HepG2 (cell line): ENCODE data around the gene SUCLA2. TPM values are rescaled to one million over a fixed set of nuclear protein-coding genes. Genes with fewer than 3 reads are reported as not detected.

ENCODE experiments used
- ATAC-seq: fragments of 200-7000 bp; cut with Tn5 transposase; 3 replicates; pipeline ENCODE4 v1.9.1; 2020; ENCODE audit warnings: mild to moderate bottlenecking, moderate library complexity
- BruUV-seq: library from RNA; stranded (reverse); fragments of 400-500 nt; replicated peaks from 2 replicates; lab custom pipeline; 2021; lab: Mats Ljungman, UMichigan
- CTCF ChIA-PET: fragments of 300-600 bp; formaldehyde crosslinking; extraction: SDS; loops from one replicate; lab custom pipeline; 2021; ENCODE audit warnings: low total read pairs, inconsistent platforms, low intra/inter-chr PET ratio; lab: Yijun Ruan, JAX
- POLR2A ChIA-PET: fragments of 350-600 bp; sonication (Branson Sonifier 250); formaldehyde crosslinking; loops from one replicate; lab custom pipeline; 2020; ENCODE audit warnings: antibody characterized with exemption, inconsistent platforms; lab: Yijun Ruan, JAX
- DNase-seq: peaks from one replicate; pipeline ENCODE4 v3.0.0-alpha.2; 2015; ENCODE audit warnings: low spot score
- FAIRE-seq: peaks from 3 replicates; lab custom pipeline; 2011; peaks lifted over from hg19 to GRCh38; lab: Jason Lieb, UNC
- H2AFZ ChIP-seq: one replicate; pipeline ENCODE4 v1.6.1; 2011; ENCODE audit warnings: low read length, inconsistent platforms
- H3K27ac ChIP-seq: fragments of 300-600 bp; 3 replicates; pipeline ENCODE4 v1.8.0; 2011; ENCODE audit warnings: mixed run types, mild to moderate bottlenecking, mixed read lengths, low read length, inconsistent platforms; ENCODE audit not compliant: insufficient read depth; ENCODE audit errors: extremely low read length
- H3K27me3 ChIP-seq, 2 experiments: fragments of 200-600 bp in 1 of 2; 2 replicates in 1 of 2; 3 replicates in 1 of 2; pipeline versions ENCODE4 v1.6.0 to v1.8.0; 2011; ENCODE audit warnings: low read length in 2 of 2, mild to moderate bottlenecking in 2 of 2, moderate library complexity in 2 of 2, inconsistent platforms in 1 of 2; ENCODE audit not compliant: insufficient read depth in 2 of 2, control insufficient read depth in 1 of 2
- H3K36me3 ChIP-seq, 2 experiments: fragments of 200-600 bp in 1 of 2; replicated peaks in 1 of 2; 2 replicates in 1 of 2; 3 replicates in 1 of 2; pipeline versions ENCODE4 v1.5.1 to v1.8.0; 2011; ENCODE audit warnings: low read length in 2 of 2, inconsistent platforms in 1 of 2; ENCODE audit not compliant: insufficient read depth in 2 of 2, control insufficient read depth in 1 of 2
- H3K4me1 ChIP-seq: 2 replicates; pipeline ENCODE4 v1.5.1; 2012; ENCODE audit warnings: low read length, inconsistent platforms; ENCODE audit not compliant: insufficient read depth
- H3K4me2 ChIP-seq: 2 replicates; pipeline ENCODE4 v1.6.0; 2011; ENCODE audit warnings: low read depth, low read length, inconsistent platforms
- H3K4me3 ChIP-seq, 3 experiments: fragments of 200-600 bp in 1 of 3; sonication (generic), shearing (Covaris generic) in 1 of 3; replicated peaks in 1 of 3; 2 replicates each; pipeline ENCODE4 v1.5.1; 2011 to 2016; ENCODE audit warnings: low read length in 3 of 3, inconsistent platforms in 2 of 3, low read depth in 2 of 3, mild to moderate bottlenecking in 2 of 3, control low read depth in 1 of 3, mixed read lengths in 1 of 3; ENCODE audit not compliant: insufficient read depth in 1 of 3
- H3K79me2 ChIP-seq: one replicate; pipeline ENCODE4 v1.6.1; 2011; ENCODE audit warnings: low read length, inconsistent platforms; ENCODE audit not compliant: insufficient read depth
- H3K9ac ChIP-seq: 2 replicates; pipeline ENCODE4 v1.6.0; 2011; ENCODE audit warnings: mild to moderate bottlenecking, low read depth, low read length, inconsistent platforms; ENCODE audit not compliant: insufficient read depth
- H3K9me3 ChIP-seq: 2 replicates; pipeline ENCODE4 v1.5.1; 2012; ENCODE audit warnings: mild to moderate bottlenecking, low read length
- H4K20me1 ChIP-seq: 2 replicates; pipeline ENCODE4 v1.6.0; 2011; ENCODE audit warnings: inconsistent platforms, mild to moderate bottlenecking, low read length, moderate library complexity; ENCODE audit not compliant: insufficient read depth
- HDAC6 ChIP-seq: fragments of 200-600 bp; sonication (generic); IDR thresholded peaks from 2 replicates; pipeline ENCODE4 v1.7.0; 2017; ENCODE audit warnings: mild to moderate bottlenecking, antibody characterized with exemption, low read length, low read depth
- NR1H2 ChIP-seq: sonication (generic); formaldehyde crosslinking; IDR thresholded peaks from 2 replicates; pipeline ENCODE4 v1.8.1; 2022; ENCODE audit warnings: low read depth, missing genetic modification reagents, borderline replicate concordance
- NR2F6 ChIP-seq, 2 experiments: IDR thresholded peaks; 2 replicates each; pipeline ENCODE4 v1.6.1; 2016; ENCODE audit warnings: antibody characterized with exemption in 1 of 2, mild to moderate bottlenecking in 1 of 2
- PHF20 ChIP-seq: sonication (generic); formaldehyde crosslinking; IDR thresholded peaks from 2 replicates; pipeline ENCODE4 v1.5.0; 2020; ENCODE audit warnings: mild to moderate bottlenecking, missing genetic modification reagents
- SMAD9 ChIP-seq: sonication (generic); formaldehyde crosslinking; IDR thresholded peaks from 2 replicates; pipeline ENCODE4 v1.5.1; 2020; ENCODE audit warnings: mild to moderate bottlenecking, missing genetic modification reagents
- SYNCRIP ChIP-seq: fragments of 200-400 bp; formaldehyde crosslinking; IDR thresholded peaks from 2 replicates; pipeline ENCODE4 v1.6.1; 2018; ENCODE audit warnings: mild to moderate bottlenecking, low read depth, low read length; ENCODE audit not compliant: insufficient read depth
- U2AF1 ChIP-seq: fragments of 200-400 bp; formaldehyde crosslinking; optimal IDR thresholded peaks from 2 replicates; pipeline ENCODE3; 2017; ENCODE audit warnings: mild to moderate bottlenecking, low read depth, low read length
- U2AF2 ChIP-seq: fragments of 200-400 bp; formaldehyde crosslinking; IDR thresholded peaks from 2 replicates; pipeline ENCODE4 v1.6.1; 2017; ENCODE audit warnings: low read depth, mild to moderate bottlenecking, low read length
- YEATS4 ChIP-seq: sonication (generic); formaldehyde crosslinking; IDR thresholded peaks from 2 replicates; pipeline ENCODE4 v1.4.0; 2020; ENCODE audit warnings: missing genetic modification reagents, borderline replicate concordance
- ZBTB20 ChIP-seq: sonication (generic); formaldehyde crosslinking; IDR thresholded peaks from 2 replicates; pipeline ENCODE4 v1.8.1; 2023; ENCODE audit warnings: missing genetic modification reagents, low read depth, mild to moderate bottlenecking, borderline replicate concordance
- ZNF121 ChIP-seq: sonication (generic); formaldehyde crosslinking; IDR thresholded peaks from 2 replicates; pipeline ENCODE4 v1.5.0; 2020; ENCODE audit warnings: mild to moderate bottlenecking, missing genetic modification reagents
- ZNF225 ChIP-seq: sonication (generic); formaldehyde crosslinking; IDR thresholded peaks from 2 replicates; pipeline ENCODE4 v1.4.0; 2020; ENCODE audit warnings: mild to moderate bottlenecking, missing genetic modification reagents
- ZNF607 ChIP-seq: sonication (generic); formaldehyde crosslinking; IDR thresholded peaks from 2 replicates; pipeline ENCODE4 v1.5.1; 2020; ENCODE audit warnings: missing genetic modification reagents, mild to moderate bottlenecking, borderline replicate concordance
- ZNF660 ChIP-seq: sonication (generic); formaldehyde crosslinking; IDR thresholded peaks from 2 replicates; pipeline ENCODE4 v1.5.1; 2020; ENCODE audit warnings: mild to moderate bottlenecking, low read depth, missing genetic modification reagents, borderline replicate concordance
- ZNF841 ChIP-seq: sonication (generic); formaldehyde crosslinking; IDR thresholded peaks from 2 replicates; pipeline ENCODE4 v1.8.1; 2023; ENCODE audit warnings: missing genetic modification reagents, borderline replicate concordance
- WGBS: methylation state at CpG from one replicate; pipeline ENCODE4 v1.1.6; 2017; ENCODE audit warnings: low lambda C conversion rate; 5-methylcytosine and 5-hydroxymethylcytosine counted together
- in situ Hi-C: cut with HindIII; loops from 2 replicates; pipeline ENCODE4 v1.10.0; 2017; ENCODE audit warnings: low pct_unique_long_range_greater_than_20kb; ENCODE audit not compliant: extremely low pct_ligation_motif_present
- intact Hi-C: fragments of 100-400 bp; cut with micrococcal nuclease; formaldehyde crosslinking; loops from one replicate; pipeline ENCODE4 v1.10.0; 2022; ENCODE audit not compliant: unreplicated experiment
- polyA plus RNA-seq, 8 experiments: library from polyadenylated mRNA; depleted of rRNA in 3 of 8; stranded (reverse) in 7 of 8; unstranded in 1 of 8; fragments of >200 nt; fragmentation: Illumina TruSeq in 4 of 8; extraction: Trizol in 4 of 8; gene quantifications; 2 replicates each; pipeline versions ENCODE4 v1.2.1 to v1.2.3, GENCODE V29; 2011 to 2016; ENCODE audit warnings: low read depth in 4 of 8, missing spikeins in 1 of 8, mixed read lengths in 1 of 8; ENCODE audit not compliant: insufficient read depth in 1 of 8
- total RNA-seq, 5 experiments: library from RNA; depleted of rRNA; stranded (reverse); fragments of >200 nt; fragmentation: Illumina TruSeq; extraction: Trizol; gene quantifications; 2 replicates each; pipeline ENCODE4 v1.2.3, GENCODE V29; 2016; ENCODE audit warnings: low read depth in 1 of 5
- TF ChIP-seq, protein P1 (sequence below): sonication (generic); formaldehyde crosslinking; IDR thresholded peaks from 2 replicates; pipeline ENCODE4 v1.4.0; 2020; ENCODE audit warnings: missing genetic modification reagents
- TF ChIP-seq, protein P2 (sequence below): sonication (generic); formaldehyde crosslinking; IDR thresholded peaks from 2 replicates; pipeline ENCODE4 v1.8.1; 2023; ENCODE audit warnings: mild to moderate bottlenecking, missing genetic modification reagents
- TF ChIP-seq, protein P3 (sequence below), 2 experiments: fragments of 450-650 bp in 1 of 2; sonication (generic) in 1 of 2; formaldehyde crosslinking; IDR thresholded peaks; 2 replicates each; pipeline versions ENCODE4 v1.5.0 to v1.8.0; 2020 to 2022; ENCODE audit warnings: mild to moderate bottlenecking in 1 of 2, missing genetic modification reagents in 1 of 2
- TF ChIP-seq, protein P4 (sequence below): sonication (generic); formaldehyde crosslinking; IDR thresholded peaks from 2 replicates; pipeline ENCODE4 v1.4.0; 2020; ENCODE audit warnings: missing genetic modification reagents, borderline replicate concordance

Gene SUCLA2
- total and polyA plus RNA-seq, 2 of the 13 experiments (the other 11 are each of a cell fraction or from before 2014, with no cell fraction given): 28.4 to 77.1 TPM

DNA sequence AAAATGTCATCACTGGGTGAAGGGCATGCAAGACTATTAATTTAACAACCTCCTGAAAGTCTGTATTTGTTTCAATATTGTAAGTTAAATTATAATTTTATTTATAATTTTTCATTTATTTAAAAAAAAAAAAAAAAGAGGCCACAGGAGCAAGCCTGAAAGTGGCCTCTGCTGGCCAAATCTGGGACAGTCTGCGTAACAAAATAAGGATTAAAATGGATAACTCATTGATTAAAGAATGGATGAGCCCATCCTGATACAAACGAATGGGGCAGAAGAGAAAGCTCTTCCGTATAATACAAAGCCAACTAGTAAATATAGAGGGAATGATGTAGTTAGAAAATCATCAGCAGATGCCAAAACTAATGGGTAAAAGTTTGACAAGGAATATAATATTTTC is 36.2 kb downstream of the SUCLA2 start:
- in situ Hi-C loops: no loop called here
- Histone ChIP-seq H3K4me3 (no peak overlapping the region), H3K9me3 (peaks cover 18% of the 10 kb centered on the region), H3K9ac (no peak overlapping the region), H3K4me1 (no peaks in the 10 kb centered on the region), H4K20me1 (no peaks in the 10 kb centered on the region), H3K36me3 (peaks cover 1 to 51% of the 10 kb centered on the region in 2 experiments; a peak in 3 of 5 replicates), H3K4me2 (no peak overlapping the region), H3K27ac (no peak overlapping the region), H2AFZ (no peak overlapping the region), H3K79me2 (no peaks in the 10 kb centered on the region), H3K27me3 (no peaks in the 10 kb centered on the region)
- CTCF ChIA-PET: no interaction called here
- DNase-seq (no peak), FAIRE-seq (no peak), ATAC-seq (no peak)
- 99% methylated on average over 3 of the region's 3 CpGs for WGBS
- POLR2A ChIA-PET: no interaction called here
- TF ChIP-seq HDAC6 (no peak), NR2F6 (IDR thresholded peaks at IDR 0.05) (no peak), NR2F6 (CRISPR knock-in tag; IDR thresholded peaks at IDR 0.05) (no peak), U2AF1 (no peak), ZNF660 (no peak), YEATS4 (CRISPR knock-in tag) (no peak), ZNF121 (no peak), PHF20 (no peak), SMAD9 (CRISPR knock-in tag) (no peak), ZNF607 (CRISPR knock-in tag) (no peak), U2AF2 (no peak), SYNCRIP (no peak), ZBTB20 (no peak), NR1H2 (no peak), ZNF841 (no peak), ZNF225 (CRISPR knock-in tag) (no peak)
- TF ChIP-seq, protein P1, sequence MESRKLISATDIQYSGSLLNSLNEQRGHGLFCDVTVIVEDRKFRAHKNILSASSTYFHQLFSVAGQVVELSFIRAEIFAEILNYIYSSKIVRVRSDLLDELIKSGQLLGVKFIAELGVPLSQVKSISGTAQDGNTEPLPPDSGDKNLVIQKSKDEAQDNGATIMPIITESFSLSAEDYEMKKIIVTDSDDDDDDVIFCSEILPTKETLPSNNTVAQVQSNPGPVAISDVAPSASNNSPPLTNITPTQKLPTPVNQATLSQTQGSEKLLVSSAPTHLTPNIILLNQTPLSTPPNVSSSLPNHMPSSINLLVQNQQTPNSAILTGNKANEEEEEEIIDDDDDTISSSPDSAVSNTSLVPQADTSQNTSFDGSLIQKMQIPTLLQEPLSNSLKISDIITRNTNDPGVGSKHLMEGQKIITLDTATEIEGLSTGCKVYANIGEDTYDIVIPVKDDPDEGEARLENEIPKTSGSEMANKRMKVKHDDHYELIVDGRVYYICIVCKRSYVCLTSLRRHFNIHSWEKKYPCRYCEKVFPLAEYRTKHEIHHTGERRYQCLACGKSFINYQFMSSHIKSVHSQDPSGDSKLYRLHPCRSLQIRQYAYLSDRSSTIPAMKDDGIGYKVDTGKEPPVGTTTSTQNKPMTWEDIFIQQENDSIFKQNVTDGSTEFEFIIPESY: no peak
- TF ChIP-seq, protein P2, sequence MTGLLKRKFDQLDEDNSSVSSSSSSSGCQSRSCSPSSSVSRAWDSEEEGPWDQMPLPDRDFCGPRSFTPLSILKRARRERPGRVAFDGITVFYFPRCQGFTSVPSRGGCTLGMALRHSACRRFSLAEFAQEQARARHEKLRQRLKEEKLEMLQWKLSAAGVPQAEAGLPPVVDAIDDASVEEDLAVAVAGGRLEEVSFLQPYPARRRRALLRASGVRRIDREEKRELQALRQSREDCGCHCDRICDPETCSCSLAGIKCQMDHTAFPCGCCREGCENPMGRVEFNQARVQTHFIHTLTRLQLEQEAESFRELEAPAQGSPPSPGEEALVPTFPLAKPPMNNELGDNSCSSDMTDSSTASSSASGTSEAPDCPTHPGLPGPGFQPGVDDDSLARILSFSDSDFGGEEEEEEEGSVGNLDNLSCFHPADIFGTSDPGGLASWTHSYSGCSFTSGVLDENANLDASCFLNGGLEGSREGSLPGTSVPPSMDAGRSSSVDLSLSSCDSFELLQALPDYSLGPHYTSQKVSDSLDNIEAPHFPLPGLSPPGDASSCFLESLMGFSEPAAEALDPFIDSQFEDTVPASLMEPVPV (CRISPR knock-in tag): no peak
- TF ChIP-seq, protein P3, sequence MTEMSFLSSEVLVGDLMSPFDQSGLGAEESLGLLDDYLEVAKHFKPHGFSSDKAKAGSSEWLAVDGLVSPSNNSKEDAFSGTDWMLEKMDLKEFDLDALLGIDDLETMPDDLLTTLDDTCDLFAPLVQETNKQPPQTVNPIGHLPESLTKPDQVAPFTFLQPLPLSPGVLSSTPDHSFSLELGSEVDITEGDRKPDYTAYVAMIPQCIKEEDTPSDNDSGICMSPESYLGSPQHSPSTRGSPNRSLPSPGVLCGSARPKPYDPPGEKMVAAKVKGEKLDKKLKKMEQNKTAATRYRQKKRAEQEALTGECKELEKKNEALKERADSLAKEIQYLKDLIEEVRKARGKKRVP (CRISPR knock-in tag; IDR thresholded peaks at IDR 0.05): no peak
- TF ChIP-seq, protein P4, sequence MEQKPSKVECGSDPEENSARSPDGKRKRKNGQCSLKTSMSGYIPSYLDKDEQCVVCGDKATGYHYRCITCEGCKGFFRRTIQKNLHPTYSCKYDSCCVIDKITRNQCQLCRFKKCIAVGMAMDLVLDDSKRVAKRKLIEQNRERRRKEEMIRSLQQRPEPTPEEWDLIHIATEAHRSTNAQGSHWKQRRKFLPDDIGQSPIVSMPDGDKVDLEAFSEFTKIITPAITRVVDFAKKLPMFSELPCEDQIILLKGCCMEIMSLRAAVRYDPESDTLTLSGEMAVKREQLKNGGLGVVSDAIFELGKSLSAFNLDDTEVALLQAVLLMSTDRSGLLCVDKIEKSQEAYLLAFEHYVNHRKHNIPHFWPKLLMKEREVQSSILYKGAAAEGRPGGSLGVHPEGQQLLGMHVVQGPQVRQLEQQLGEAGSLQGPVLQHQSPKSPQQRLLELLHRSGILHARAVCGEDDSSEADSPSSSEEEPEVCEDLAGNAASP (CRISPR knock-in tag): no peak
- intact Hi-C loops: no loop called here
- no TSS peak for BruUV-seq
